IPS DF 19.7 (cell line): ENCODE data around the gene MAN1A2.
"Not testable (repeated sequence)": the region's sequence is repeated elsewhere in the genome, so short reads cannot be mapped to it uniquely, and the experiment has no call there.

Source experiments
- DNase-seq: peaks from one replicate; pipeline ENCODE4 v3.0.0-alpha.2; 2013; ENCODE audit warnings: low read depth, low spot score

MAN1A2 gene

DNA sequence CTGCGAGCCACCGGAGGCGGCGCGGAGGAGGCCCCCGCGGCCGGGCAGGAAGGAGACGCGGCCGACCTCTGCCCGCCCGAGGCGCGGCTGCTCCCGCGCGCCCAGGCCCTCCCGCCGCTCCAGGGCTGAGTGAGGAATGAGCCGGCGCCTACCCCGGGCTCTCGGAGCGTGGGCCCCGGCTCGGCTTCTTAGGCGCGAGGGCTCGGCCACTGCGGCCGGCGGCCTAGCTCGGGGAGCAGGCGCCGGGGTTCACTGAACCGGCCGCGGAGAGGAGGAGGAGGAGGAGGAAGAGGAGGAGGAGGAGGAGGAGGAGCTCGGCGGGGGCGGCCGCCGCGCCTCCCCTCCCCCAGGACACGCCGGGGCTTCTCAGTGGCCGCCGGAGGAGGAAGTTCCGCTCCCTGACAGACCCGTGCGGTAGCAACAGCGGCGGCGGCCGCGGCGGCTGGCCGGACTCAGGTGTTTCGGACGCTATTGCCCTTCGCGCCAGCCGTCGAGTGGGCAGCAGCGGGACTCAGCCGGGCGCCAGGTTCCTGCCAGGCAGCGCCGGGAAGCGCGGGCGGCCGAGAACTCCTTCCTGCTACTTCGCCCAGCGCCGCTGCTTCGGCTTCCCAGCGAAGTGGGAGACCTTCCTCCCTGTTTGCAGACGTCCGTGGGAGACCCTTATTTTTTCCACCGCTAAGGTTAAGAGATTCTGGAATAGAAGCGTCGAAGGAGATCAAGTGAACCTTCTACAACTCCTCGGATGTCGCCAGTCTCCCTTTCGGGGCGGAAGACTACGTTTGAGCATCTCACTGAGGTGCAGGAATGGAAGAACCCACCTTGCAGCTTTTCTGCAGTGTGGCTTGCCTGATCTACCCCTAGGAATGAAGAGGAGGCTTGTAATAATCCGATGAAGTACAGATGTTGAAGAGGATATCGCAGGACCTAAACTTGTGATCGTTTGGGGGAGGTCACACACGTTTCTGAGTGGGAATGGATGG is at the start of gene MAN1A2:
MAN1A2 (plus strand) TSS at position 404 of the 980 bp plus-strand sequence. CDS start 735 bp downstream, outside the sequence.
- no peak for DNase-seq

DNA sequence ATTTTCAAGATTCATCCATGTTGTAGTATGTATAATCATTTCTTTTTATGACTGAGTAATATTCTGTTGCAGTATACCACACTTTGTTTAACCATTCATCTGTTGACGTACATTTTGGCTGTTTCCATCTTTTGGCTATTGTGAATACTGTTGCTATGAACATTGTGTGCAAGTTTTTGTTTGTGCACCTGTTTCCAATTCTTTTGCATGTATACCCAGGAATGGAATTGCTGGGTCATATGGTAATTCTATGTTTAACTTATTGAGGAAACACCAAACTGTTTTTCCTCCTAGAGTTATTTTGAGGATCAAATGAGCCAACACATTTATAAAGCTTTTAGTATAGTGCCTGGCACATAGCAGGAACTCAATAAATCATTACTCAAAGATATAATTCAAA is 49.2 kb upstream of the MAN1A2 start:
- DNase-seq = no peak

DNA sequence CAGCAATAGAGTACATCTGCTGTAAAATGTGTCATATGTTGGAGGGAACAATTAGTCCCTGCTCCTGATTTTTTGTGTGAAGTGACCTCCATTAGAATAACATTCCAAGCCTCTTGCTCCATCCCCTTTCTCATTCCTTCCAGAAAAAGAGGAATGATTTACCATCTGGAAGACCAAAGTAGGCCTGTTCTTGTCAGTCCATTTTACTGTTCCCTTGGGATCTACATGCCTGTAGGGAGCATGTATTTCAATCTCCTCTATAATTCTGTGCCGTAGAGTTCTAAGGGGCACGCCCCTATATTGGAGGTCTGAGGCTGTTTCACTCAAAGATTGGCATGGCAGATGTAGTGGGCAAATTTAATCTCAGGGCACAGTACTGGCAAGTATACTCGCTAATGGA is 48.8 kb upstream of the MAN1A2 start:
- no peak for DNase-seq

GRCh38 chr1:117320515-117320914 is 46.7 kb upstream of the MAN1A2 start:
- DNase-seq = no peak

DNA sequence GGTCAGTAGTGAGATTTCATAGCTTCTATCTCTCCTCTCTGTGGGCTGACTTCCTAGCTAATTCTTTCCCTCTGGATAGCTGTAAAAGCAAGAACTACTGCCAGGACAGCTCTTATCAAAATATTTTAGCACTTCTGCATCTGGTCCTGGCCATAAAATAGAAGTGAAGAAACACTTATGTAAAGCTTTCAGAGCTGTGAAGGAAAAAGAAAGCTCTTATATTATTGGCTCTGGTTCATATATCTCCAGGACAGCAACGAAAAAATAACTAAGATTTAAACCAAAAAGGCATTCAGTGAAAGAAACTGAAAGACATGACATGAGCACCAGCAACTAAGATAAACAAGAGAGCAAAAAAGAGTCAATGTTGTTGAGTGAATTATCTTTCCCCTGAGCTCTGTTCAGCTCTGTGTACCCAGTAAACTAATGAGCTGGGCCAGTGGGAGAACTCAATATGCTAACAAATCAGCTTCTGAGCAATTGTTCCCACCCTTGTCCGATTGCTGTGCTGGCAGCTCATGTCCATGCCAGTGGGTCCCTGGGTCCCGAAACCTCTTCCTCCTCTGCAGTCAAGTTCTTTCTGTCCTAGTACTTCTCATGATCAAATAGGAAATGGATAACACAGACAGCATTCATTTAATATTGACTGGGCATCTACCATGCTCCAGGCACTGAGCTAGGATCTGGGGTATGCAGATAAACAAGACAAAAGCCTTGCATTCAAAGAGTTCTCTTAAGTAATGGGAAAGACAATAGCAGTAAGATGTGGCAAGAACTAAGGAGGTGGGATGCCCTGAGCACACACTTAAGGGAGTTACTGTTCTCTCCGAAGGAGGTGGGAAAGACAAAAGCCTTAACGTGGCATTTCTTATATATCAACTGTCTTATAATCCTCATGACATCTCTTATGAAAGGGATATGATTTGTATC is 45.3 kb upstream of the MAN1A2 start:
- DNase-seq = no peak

DNA sequence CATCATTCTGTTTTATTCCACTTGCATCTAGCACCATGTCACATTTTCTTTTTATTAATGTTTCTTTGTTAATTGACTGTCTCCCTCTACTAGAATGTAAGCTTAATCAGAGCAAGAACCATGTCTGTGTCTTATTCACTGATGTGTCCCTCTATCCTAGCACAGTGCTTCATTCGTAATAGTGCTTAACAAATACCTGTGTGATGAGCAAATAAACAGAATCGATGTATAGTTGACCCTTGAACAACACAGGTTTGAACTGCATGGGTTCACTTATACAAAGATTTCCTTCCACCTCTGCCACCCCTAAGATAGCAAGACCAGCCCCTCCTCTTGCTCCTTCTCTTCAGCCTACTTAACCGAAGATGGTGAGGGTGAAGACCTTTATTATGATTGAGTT is 42.9 kb upstream of the MAN1A2 start:
- DNase-seq = no peak

GRCh38 chr1:117326035-117326434 is 41.2 kb upstream of the MAN1A2 start:
- DNase-seq = not testable (repeated sequence)

- DNase-seq = no peak
These were observed 40.2 kb upstream of the MAN1A2 start for GRCh38 chr1:117327011-117327410.

DNA sequence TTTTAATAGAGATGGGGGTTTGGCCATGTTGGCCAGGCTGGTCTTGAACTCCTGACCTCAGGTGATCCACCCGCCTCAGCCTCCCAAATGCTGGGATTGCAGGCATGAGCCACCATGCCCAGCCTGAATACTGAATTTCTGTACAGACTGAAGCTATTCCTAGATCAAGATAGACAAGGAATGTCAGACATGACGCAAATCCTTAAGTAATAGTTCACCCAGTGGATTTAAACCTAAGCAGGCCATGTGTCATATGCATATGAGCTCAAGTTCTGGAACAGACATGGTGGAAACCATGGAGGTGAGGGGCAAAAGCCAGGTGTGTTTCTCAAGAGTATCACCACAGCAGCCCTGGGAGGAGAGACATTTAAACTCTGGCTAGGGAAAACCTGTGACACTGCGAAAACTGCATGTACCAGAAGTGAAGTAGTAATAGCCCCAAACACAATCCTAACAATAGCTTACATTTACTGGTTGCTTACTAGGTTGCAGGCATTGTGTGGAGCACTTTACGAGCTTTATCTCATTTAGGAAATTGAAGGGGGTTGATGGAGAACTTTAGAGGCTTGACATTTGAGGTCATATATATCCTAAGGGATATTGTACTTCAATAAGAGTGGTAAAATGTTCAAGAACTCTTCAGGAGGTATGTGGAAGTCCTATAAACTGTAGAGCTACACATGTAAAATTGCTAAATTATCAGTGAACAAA is 31.7 kb upstream of the MAN1A2 start:
- DNase-seq = no peak

DNA sequence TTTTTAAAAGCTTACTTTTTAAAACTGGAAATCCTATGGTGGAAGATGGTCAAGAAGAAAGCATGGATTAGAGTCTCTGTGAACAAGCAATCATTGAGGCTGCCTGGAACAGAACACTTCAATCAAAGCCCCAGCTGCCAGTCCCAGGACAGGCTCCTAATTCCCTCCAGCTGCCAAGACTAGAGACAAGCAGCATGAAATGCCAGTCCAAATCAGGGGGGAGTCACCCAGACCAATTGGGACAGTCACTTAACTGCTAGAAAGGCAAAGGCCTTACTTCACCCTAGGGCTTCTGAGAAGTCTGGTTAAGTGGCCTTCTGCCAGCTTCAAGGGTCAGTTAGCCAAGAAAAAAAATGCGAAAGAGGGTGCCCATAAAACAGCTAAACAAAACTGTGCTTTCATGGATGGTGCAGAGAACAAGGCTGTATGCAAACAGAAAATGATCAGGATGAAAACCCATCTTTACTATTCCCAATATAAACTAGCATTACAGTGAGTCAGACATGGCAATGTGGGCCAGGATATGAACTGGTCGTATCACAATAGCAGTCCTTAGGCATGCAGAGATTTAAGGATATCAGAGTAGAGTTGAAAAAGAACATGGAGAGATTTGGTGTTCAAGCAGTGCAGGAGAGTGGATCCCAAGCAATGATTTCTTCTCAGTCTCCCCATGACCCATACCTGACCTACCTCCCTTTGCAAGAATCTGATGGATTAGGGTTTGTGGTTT is 31.0 kb upstream of the MAN1A2 start:
- DNase-seq = no peak

DNA sequence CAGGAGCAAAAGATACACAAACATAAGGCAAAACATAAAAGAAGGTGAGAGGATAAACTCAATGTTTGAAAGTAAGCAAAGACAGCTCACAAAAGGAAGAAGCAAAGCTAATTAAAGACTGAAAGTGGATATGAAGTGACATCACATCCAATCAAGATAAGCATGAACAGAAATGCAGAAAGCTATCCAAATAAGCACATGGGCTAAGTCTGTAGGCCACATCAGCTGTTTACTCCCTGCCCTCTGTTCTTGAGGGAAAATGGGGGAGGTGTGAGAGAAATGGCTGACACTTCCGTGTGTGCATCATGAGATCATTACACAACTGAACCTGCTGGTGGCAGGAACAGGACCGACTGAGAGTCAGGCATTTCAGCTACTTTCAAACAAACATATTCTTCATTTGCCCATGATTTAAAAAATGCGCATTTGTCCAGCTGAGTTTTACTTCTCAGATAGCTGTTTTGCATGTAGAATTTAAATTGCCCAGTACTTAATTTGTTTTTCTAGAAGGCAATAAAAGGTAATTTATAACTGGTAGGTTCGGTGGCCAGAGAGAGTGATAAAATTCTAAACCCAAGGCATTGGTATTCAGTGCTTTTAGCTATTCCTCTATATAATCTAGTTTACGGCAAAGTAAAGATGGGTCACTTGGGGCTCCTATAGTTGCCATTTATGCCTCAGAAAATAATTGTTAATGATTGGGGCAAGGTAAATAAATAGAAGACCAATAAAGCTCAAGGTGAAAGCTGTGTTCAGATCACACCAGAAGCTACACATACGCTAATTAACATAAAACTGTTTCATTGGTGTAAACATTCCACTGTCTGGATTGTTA is 27.2 kb upstream of the MAN1A2 start:
- no peak for DNase-seq

GRCh38 chr1:117341123-117341522 is 26.1 kb upstream of the MAN1A2 start:
- no peak for DNase-seq

DNA sequence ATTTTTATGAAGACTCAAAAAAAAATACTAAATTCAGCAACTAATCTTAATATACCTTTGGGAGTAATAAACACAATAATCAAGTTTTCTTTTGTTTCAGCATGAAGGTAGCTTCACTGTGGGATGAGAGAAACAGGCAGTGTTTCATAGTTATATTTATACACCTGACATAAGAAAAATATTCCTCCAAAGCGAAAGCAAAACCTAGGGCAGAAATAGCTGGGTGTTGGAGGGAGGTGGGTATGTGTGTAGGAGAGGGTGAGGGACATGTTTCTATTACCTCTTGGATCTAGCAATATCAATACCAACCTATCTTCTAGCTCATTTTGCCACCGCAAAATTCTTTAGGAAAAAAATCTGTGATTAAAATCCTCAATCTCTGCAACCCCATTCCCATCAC is 24.9 kb upstream of the MAN1A2 start:
- DNase-seq = no peak

- no peak for DNase-seq
These were observed 20.9 kb upstream of the MAN1A2 start for GRCh38 chr1:117346206-117346928.

- DNase-seq = no peak
These were observed 19.3 kb upstream of the MAN1A2 start for GRCh38 chr1:117347907-117348306.

GRCh38 chr1:117352695-117353094 is 14.6 kb upstream of the MAN1A2 start:
- DNase-seq = not testable (repeated sequence)

- not testable (repeated sequence) for DNase-seq
These were observed 9.2 kb upstream of the MAN1A2 start for GRCh38 chr1:117357833-117358603.

DNA sequence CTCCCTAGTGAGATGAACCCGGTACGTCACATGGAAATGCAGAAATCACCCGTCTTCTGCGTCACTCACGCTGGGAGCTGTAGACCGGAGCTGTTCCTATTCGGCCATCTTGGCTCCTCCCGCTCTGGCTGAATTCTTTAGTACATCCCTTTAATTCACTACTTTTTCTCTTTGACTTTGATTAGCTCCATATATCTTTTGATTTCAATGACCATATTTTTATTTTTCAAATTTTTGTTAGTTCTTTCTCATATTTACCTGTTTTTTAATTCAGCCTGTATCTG is 8.7 kb upstream of the MAN1A2 start:
- not testable (repeated sequence) for DNase-seq
